Jurkat, Clone E6-1 (cell line): ENCODE data around the gene C9orf152.
"Not testable (repeated sequence)": the region's sequence is repeated elsewhere in the genome, so short reads cannot be mapped to it uniquely, and the experiment has no call there.

ENCODE experiments used
- DNase-seq: peaks from one replicate; pipeline ENCODE4 v3.0.0-alpha.2; 2011; ENCODE audit warnings: low read depth, low spot score
- H3K4me3 ChIP-seq: 2 replicates; pipeline ENCODE4 v1.5.1; 2011; ENCODE audit warnings: mild to moderate bottlenecking, low read length, control low read depth, moderate library complexity

C9orf152 gene

DNA sequence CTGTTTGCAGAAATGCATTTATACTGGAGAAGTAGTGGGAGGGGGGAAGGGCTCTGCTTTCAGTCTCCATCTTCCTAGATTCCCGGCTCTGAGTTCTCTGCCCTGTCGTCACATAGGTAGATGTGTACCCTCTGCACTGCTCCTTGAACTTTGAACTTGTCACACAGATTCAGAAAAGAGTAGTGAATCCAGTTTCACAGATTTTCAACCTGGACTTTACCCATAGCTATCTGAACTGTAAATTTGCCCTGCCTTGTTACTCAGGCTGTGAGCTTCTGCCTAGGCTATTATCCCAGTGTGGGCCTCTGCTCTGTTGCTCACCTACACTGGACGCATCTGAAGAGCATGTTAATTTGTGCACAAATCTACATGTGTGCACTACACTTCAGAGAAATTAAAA lies 12.8 kb upstream of the C9orf152 start:
- no peak overlapping the region for H3K4me3 ChIP-seq
- DNase-seq, result no peak

GRCh38 chr9:110217656-110218099 lies 9.7 kb upstream of the C9orf152 start:
- no peak overlapping the region for H3K4me3 ChIP-seq
- peak; percentile 69 for DNase-seq

DNA sequence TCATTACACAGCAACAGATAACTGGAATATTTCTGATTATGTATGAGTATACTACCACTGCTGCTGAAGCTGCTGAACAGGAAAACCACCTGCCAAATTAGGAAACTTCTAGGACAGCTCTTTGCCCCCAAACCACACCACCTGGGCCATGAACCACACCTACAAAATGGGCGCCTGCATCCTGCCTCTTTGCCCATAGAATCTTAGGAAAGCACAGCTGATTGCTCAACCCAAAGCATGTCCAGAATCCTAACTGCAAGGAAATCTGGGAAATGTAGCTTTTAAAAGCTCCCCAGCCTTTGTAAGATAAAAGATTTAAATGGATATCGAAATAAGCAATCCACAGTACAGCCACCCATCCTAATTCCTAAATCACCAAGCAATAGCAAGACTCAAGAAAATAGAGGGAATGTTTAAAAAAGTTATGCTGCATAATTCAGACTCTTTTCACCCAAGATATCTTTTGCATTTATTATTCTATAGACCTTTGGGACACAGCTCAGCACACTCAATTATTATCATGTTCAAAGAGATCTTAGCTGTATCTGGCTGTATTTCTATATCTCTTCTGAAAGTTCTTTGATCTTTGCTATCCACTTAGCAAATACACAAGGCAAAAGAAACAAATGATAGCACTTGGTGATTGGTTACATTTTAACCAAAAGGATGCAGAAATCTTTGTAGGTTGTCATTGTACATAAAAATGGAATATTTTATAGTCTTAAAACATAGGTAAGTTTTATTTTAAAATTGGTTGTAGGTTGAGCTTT lies 6.8 kb upstream of the C9orf152 start:
- DNase-seq, result peak; percentile 67

DNA sequence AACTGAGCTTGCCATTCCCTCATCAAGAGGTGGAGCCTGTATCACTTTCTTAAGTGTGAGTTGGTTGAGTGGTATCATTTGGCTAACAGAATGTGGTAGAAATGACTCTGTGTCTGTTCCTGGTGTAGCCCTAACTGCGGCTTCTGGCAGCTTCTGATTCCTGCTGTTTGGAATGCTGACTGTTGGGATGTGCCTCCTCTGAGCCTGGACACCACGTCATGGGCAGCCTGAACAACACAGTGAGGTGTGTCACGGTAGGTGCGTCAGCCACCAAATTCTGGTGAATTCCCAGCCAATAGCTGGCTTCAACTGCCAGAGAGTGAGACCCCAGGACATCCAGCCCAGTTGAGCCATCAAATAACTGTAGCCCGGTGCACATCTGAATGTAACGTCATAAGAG lies 6.1 kb upstream of the C9orf152 start:
- no peak for DNase-seq
- H3K4me3 ChIP-seq, result no peak overlapping the region

More for the DNA sequence above, 6.8 kb upstream of the C9orf152 start:
- H3K4me3 ChIP-seq, result no peak overlapping the region

DNA sequence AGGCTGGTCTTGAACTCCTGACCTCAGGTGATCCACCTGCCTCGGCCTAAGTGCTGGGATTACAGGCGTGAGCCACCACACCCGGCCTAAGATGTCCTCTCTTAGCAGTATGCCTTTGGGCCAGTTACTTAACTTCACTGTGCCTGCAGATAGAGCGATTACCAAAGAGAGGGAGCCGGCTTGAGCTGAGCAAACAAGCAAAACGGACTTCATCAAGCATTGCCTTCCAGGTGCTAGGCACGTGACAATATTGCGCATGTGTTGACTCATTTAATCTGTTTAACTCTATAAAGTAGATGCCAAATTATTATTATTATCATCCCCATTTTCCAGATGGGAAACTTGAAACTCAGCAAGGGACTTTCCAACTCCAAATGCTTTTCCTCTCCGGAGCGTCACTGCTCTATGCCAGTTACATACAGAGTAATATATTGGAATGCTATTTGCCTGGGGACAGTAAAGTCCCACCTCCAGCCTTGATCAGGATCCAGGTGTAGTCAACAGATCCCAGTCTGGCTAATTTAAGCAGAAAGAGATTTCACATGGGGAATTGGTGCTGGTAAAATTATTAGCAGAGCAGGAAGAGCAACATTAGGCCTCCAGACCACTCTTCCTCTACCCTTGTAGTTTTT lies 5.6 kb upstream of the C9orf152 start:
- H3K4me3 ChIP-seq, result no peak overlapping the region
- DNase-seq, result no peak

DNA sequence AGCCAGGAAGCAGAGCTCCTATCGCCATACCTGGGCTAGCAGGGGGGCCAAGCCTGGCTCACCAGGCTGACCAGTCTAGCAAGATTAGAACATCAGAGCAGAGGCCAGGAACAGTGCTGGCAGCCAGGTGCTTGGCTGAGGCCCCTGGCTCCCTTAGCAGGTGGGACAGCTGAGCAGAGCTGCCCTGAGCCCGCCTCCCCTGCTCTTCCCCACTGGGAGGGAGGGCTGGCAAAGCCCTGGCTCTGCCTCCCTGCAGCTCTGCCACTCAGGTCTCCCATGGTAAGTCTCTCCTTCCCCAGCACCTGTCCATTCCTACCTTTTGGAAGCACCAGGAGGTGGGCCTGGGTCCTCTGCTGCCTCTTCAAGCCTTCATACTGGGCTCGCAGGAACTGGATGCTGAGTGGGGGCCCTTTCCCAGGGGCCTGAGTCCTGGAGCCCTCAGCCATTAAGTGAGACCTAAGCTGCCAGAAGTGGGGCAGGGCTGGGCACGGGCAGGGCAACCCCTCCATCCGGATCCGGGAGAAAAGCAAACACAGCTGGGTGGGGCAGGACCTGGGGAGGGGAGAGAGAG lies 803 bp downstream of the C9orf152 start:
- H3K4me3 ChIP-seq, result no peak overlapping the region
- no peak for DNase-seq

GRCh38 chr9:110206389-110206788 lies 1.6 kb downstream of the C9orf152 start:
- H3K4me3 ChIP-seq, result no peak overlapping the region
- DNase-seq, result no peak

DNA sequence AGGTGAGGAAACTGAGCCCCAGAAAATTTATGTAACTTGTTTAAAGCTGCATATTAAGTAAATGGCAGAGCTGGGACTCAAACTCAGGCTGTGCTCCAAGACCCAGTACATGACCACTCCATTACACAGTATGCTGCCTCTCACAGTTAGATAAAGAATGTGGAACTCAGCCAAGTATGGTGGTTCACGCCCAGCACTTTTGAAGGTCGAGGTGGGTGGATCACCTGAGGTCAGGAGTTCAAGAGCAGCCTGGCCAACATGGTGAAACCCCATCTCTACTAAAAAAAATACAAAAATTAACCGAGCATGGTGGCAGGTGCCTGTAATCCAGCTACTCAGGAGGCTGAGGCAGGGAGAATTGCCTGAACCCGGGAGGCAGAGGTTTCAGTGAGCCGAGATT lies 2.3 kb downstream of the C9orf152 start:
- H3K4me3 ChIP-seq, DNase-seq: not testable (repeated sequence)

GRCh38 chr9:110202232-110202631 lies 5.7 kb downstream of the C9orf152 start:
- no peak for DNase-seq
- H3K4me3 ChIP-seq, result no peak overlapping the region

GRCh38 chr9:110199643-110200042 lies 8.3 kb downstream of the C9orf152 start:
- no peak for DNase-seq
- H3K4me3 ChIP-seq, result no peak overlapping the region

DNA sequence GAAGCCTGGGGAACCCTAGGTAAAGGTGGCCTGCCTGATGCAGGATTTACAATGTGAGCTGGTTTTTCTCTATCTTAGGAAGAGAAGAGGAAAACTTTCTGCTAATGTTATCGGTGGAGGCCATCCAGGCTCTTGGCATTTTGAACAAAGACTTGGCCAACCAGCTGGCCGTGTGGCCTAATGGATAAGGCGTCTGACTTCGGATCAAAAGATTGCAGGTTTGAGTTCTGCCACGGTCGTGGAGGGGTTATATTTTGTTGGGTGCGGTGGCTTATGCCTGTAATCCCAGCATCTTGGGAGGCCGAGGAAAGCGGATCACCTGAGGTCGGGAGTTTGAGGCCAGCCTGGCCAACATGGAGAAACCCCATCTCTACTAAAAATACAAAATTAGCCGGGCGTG lies 9.6 kb downstream of the C9orf152 start:
- H3K4me3 ChIP-seq, result no peak overlapping the region
- no peak for DNase-seq

DNA sequence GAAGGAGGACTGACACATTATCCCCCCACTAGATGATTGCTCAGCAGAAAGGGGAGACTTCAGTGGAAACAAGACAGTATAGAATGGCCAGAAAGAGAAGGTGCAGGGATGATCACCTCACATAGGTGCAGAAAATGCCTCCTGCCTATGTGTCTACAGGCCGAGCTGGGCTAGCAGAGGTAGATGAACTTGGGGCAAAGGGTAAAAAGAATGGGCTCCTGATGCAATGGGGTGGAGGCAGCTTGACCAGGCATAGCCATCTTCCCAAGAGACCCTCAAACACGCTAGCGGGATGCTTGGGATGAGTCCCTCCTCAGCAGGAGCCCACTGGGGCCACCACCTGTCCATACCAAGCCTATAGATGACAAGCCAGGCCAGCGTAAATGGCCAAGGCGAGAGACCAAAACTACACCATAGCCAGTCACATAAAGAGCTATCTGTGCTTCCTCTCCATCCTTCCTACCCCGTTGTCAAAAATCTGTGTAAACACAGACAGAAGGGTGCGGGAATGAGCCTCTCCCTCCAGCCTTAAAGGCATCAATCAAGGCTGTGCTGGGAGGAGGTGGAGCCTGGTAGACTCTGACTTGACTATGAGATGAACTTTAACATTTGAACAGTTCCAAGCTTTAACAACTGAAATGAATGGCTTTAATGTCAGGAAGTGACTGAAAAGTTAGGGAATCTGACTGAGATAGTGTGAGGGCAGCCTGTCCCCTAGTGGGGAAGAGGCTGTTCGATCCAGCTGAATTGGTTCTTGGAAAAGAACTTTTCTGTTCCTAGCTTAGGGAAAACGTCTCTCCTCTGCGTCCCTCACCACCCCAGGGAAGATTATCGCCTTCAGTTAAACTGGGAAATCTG lies 10.4 kb downstream of the C9orf152 start:
- no peak for DNase-seq
- H3K4me3 ChIP-seq, result no peak overlapping the region

GRCh38 chr9:110196084-110196499 lies 11.9 kb downstream of the C9orf152 start:
- not testable (repeated sequence) for DNase-seq, H3K4me3 ChIP-seq

DNA sequence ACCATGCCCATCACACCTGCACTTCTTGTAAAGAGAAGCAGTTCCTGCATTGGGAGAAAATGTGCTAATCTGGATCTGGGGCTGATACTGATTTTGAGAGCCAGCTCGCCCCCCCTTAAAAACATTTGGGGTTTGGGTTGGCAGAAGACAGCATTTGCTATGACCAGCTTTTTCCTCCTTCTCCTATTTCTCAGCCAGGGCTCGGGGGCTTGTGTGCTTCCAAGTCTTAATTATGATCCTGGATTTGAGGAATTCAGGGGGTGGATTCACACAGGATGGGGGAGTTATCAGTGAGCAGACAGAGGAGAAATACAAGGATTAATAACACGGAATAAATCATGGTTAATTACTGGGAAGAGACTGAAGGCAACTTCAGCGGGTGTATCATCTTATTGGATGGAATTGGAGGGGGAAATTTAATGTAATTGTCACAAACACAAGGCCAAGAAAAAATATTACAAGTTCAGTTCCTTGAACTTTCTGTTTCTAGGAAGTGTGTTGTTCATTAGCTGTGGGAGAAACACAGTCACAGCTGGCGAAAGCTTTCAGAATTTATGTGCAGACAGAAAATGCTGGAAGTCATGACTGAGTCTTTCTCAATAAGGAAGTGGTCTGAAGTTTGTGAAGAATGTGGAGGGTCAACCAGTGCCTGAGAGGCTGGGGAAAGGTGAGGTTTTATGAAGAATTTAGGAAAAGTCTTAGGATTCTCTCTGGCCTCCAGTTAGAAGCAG lies 15.3 kb downstream of the C9orf152 start:
- no peak for DNase-seq
- H3K4me3 ChIP-seq, result no peak overlapping the region

DNA sequence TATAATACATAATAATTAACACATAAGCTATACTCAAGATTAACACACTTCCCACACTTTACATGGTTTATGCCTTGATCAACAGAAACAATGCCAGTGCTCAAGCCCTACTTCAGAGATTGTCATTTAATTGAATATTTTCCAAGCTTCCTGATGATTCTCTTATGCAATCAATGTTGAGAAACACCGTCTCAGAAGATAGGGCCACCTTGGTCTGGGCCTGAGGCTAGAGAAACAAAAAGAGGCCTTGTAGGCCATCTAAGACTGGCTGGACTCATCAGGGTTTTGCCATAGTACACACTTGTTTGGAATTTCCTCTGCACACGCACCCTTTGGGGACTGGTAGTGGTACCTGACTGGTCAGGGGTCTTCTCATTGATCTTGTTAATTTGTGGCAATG lies 16.3 kb downstream of the C9orf152 start:
- no peak for DNase-seq
- H3K4me3 ChIP-seq, result no peak overlapping the region

DNA sequence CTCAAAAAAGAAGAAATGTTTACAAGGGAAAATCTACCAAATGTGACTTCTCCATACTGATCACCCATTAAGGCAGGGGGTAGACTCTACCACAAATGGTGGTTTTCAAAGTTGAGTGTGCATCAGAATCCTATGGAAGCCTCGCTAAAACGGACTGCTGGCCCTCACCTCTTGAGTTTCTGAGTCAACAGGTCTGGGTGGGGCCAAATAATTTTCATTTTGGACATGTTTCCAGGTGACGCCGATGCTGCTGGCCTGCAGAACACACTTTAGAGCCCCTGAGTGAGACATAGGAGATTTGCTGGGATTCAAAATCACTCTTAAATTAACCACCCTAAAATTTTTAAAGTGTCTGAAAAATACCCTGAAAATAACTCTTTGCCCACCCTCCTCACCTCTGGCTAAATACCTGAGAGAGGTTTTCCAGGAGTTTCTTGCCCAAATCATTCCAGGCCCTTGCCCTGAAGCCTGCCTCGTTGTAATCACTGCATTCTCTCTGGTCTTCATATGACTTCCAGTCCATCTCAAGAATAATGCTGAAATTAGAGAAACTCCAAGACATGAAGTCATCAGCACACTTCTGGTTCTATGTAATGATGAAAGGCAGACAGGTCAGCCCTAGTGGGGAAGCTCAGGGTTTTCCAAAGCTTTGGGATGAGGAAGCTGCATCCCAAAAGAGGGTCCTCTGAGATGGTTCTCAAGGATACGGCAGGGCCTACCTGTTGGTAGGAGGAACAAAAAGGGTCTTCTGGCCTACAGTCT lies 18.2 kb downstream of the C9orf152 start:
- no peak for DNase-seq
- no peak overlapping the region for H3K4me3 ChIP-seq

GRCh38 chr9:110188991-110189390 lies 19.0 kb downstream of the C9orf152 start:
- no peak overlapping the region for H3K4me3 ChIP-seq
- peak; percentile 77 for DNase-seq

DNA sequence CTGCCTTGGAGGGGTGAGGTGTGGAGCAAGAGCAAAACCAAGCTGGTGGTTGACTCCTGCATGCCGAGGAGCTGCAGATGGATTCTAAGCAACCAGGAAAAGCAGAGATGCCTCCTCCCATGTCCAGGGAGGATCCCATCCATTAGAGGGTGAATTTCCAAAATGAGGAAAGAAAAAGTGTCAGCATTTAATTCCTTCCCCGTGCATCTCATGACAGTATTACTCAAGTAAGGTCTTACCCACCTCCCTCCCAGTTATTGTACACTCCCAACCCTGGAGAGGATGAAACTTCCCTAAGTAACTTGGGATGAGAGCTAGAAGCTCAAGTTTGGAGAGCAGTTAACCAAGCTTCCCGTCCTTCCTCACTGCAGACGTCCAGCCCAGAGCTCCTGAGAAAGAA lies 19.9 kb downstream of the C9orf152 start:
- DNase-seq, result no peak
- H3K4me3 ChIP-seq, result no peak overlapping the region
